ENCODE results near the gene LRMDA. TPM values are rescaled to one million over a fixed set of nuclear protein-coding genes. Genes with fewer than 3 reads are reported as not detected.
A peak's percentile ranks its signal among the peaks of the same experiment; 100 is the strongest.

LRMDA gene
- total RNA-seq, 1 experiment from 2014 or later: 1.2 TPM

DNA sequence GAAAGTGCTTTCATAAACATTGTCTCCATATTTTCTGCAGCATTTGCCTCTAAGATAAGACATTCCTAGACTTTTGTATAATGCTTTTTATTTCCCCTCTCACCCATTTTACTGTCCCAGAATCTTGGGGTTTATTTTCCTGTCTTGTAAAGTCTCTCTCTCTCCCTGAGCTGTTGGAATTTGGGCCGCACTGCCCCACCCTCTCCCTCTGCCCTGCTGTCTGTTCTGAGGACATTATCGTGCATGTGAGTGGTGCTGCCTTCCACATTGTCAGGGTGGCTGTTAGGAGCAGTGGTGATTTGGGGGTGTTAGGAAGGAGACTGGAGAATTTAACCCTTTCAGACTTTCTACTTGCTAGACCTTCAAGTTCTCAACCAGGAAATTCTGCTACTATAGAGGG, 16.7 kb downstream of the LRMDA start:
- peak; percentile 56 for ATAC-seq
- CTCF ChIA-PET: interaction anchor here (0.5 kb wide), 1 partner anchor 206 kb away, joined by 4 read pairs; no protein-coding TSS in a partner anchor
- H3K27ac ChIP-seq (ENCODE audit: low read length): no peak overlapping the region

DNA sequence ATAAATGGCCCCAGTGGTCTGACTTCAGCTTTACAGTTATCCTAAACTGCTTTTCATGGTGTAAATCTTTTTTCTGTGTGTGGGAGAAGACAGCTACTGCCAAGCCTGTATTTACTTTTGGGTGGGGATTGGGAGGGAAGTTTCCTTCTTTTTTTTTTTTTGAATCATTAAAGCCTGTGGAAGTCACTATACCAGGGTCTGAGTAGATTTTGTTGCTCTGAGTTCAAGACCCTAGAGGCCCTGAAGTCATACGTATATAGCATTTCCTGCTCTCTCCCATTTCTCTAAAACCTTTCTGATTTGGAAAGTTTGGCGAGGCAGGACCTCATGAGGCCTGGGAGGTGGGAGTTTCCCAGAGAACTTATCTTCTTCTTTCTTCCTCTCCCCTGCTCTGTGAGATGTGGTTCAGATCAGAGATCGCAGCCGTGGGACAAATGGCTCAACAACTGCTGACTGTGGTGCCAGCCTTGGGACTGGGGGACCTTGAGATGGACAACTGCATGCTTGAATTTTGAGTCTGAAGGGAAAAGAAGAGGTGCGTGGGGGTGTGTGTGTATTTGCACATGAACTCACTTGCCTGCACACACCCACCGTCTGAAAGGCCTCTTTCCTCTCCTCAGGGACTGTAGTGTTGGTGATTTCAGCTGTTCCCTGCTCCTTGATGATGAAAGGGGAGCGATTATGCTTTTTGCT, 18.1 kb downstream of the LRMDA start:
- H3K79me2 ChIP-seq (ENCODE audit: low read length): no peaks in the 10 kb centered on the region
- no peaks in the 10 kb centered on the region for H4K20me1 ChIP-seq (ENCODE audit: low read length)
- H3K27ac ChIP-seq (ENCODE audit: low read length): no peak overlapping the region
- H3K27me3 ChIP-seq (ENCODE audit: low read length): peaks cover 21% of the 10 kb centered on the region
- intact Hi-C loops (cut with micrococcal nuclease): loop anchor here (1.0 kb wide), 1 partner anchor 81 kb away; no protein-coding TSS in a partner anchor
- CTCF ChIA-PET: interaction anchor here (0.5 to 0.7 kb wide), 3 partner anchors 32 to 265 kb away, joined by 7 to 11 read pairs (median 10); no protein-coding TSS in a partner anchor
- peaks cover 9% of the 10 kb centered on the region; the same call in 1 of the 2 replicates for H3K9me3 ChIP-seq (ENCODE audit: low read length)
- no peak overlapping the region for H3K4me3 ChIP-seq (ENCODE audit: low read length)
- H2AFZ ChIP-seq (ENCODE audit: low read length): no peak overlapping the region
- TF ChIP-seq EZH2phosphoT487 (IDR thresholded peaks at IDR 0.05; ENCODE audit: borderline replicate concordance, low read length) (no peak), EZH2 (IDR thresholded peaks at IDR 0.05; ENCODE audit: low read length, unreplicated experiment) (no peak)
- TF ChIP-seq, protein P1, sequence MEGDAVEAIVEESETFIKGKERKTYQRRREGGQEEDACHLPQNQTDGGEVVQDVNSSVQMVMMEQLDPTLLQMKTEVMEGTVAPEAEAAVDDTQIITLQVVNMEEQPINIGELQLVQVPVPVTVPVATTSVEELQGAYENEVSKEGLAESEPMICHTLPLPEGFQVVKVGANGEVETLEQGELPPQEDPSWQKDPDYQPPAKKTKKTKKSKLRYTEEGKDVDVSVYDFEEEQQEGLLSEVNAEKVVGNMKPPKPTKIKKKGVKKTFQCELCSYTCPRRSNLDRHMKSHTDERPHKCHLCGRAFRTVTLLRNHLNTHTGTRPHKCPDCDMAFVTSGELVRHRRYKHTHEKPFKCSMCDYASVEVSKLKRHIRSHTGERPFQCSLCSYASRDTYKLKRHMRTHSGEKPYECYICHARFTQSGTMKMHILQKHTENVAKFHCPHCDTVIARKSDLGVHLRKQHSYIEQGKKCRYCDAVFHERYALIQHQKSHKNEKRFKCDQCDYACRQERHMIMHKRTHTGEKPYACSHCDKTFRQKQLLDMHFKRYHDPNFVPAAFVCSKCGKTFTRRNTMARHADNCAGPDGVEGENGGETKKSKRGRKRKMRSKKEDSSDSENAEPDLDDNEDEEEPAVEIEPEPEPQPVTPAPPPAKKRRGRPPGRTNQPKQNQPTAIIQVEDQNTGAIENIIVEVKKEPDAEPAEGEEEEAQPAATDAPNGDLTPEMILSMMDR (conservative IDR thresholded peaks at IDR 0.05; ENCODE audit: low read depth, low read length): no peak
- H3K4me2 ChIP-seq (ENCODE audit: low read length): no peak overlapping the region
- POLR2A ChIA-PET (ENCODE audit: unreplicated experiment): no interaction called here
- no peaks in the 10 kb centered on the region for H3K9me2 ChIP-seq (replicated peaks; ENCODE audit: low read length)
- H3K9ac ChIP-seq (ENCODE audit: low read length): no peak overlapping the region
- no TSS peak for BruUV-seq (replicated peaks)
- no peak for DNase-seq
- no peaks in the 10 kb centered on the region for H3F3A ChIP-seq (ENCODE audit: low read length, unreplicated experiment)
- H3K4me1 ChIP-seq (ENCODE audit: insufficient read depth, low read length): peaks cover 28% of the 10 kb centered on the region
- ATAC-seq: peak; percentile 29
- no peaks in the 10 kb centered on the region for H3K36me3 ChIP-seq (ENCODE audit: low read depth, low read length)

More for the DNA sequence above, 16.7 kb downstream of the LRMDA start:
- Histone ChIP-seq H3K4me2 (ENCODE audit: low read length) (no peak overlapping the region), H3K4me1 (ENCODE audit: insufficient read depth, low read length) (peaks cover 23% of the 10 kb centered on the region), H3K4me3 (ENCODE audit: low read length) (no peak overlapping the region), H3K27me3 (ENCODE audit: low read length) (peaks cover 21% of the 10 kb centered on the region), H3K9me3 (ENCODE audit: low read length) (peaks cover 21% of the 10 kb centered on the region), H3F3A (ENCODE audit: low read length, unreplicated experiment) (no peaks in the 10 kb centered on the region), H4K20me1 (ENCODE audit: low read length) (no peaks in the 10 kb centered on the region), H3K9ac (ENCODE audit: low read length) (no peak overlapping the region), H3K79me2 (ENCODE audit: low read length) (no peaks in the 10 kb centered on the region), H3K36me3 (ENCODE audit: low read depth, low read length) (peaks cover 7% of the 10 kb centered on the region; the same call in 1 of the 2 replicates), H2AFZ (ENCODE audit: low read length) (no peak overlapping the region), H3K9me2 (replicated peaks; ENCODE audit: low read length) (no peaks in the 10 kb centered on the region)
- DNase-seq: no peak
- TF ChIP-seq, protein P1 (conservative IDR thresholded peaks at IDR 0.05; ENCODE audit: low read depth, low read length): no peak
- TF ChIP-seq EZH2 (IDR thresholded peaks at IDR 0.05; ENCODE audit: low read length, unreplicated experiment): no peak
- POLR2A ChIA-PET (ENCODE audit: unreplicated experiment): no interaction called here
- no TSS peak for BruUV-seq (replicated peaks)
- intact Hi-C loops (cut with micrococcal nuclease): no loop called here

DNA sequence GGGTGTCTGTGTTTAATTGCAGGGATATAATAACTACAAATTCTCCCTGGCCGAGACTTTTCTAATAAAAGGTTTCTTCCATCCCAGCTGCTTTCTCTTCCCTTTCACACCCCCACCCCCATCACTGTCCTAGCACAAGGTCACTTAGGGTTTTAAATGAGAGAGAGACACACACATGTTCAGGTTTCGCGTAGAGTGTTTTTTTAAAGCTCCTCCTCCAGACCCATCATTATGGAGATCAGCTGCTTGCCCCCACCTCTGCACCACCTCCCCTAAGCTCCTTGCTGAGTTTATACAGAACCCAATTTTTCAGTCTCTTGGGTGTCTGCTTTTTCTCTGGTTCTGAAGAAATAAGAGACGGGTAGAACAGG, 18.6 kb downstream of the LRMDA start:
- H4K20me1 ChIP-seq (ENCODE audit: low read length): no peaks in the 10 kb centered on the region
- no peak for DNase-seq
- H3K79me2 ChIP-seq (ENCODE audit: low read length): no peaks in the 10 kb centered on the region
- intact Hi-C loops (cut with micrococcal nuclease): no loop called here
- H3K27ac ChIP-seq (ENCODE audit: low read length): no peak overlapping the region
- ATAC-seq: no peak
- no peaks in the 10 kb centered on the region for H3K9me2 ChIP-seq (replicated peaks; ENCODE audit: low read length)
- H2AFZ ChIP-seq (ENCODE audit: low read length): no peak overlapping the region
- POLR2A ChIA-PET (ENCODE audit: unreplicated experiment): no interaction called here
- peaks cover 21% of the 10 kb centered on the region for H3K27me3 ChIP-seq (ENCODE audit: low read length)
- H3K36me3 ChIP-seq (ENCODE audit: low read depth, low read length): no peaks in the 10 kb centered on the region
- H3K4me1 ChIP-seq (ENCODE audit: insufficient read depth, low read length): peaks cover 28% of the 10 kb centered on the region
- H3K9ac ChIP-seq (ENCODE audit: low read length): no peak overlapping the region
- no peak overlapping the region for H3K4me3 ChIP-seq (ENCODE audit: low read length)
- BruUV-seq (replicated peaks): no TSS peak
- H3K9me3 ChIP-seq (ENCODE audit: low read length): peaks cover 9% of the 10 kb centered on the region; the same call in 1 of the 2 replicates
- no peaks in the 10 kb centered on the region for H3F3A ChIP-seq (ENCODE audit: low read length, unreplicated experiment)
- TF ChIP-seq EZH2 (IDR thresholded peaks at IDR 0.05; ENCODE audit: low read length, unreplicated experiment) (no peak), EZH2phosphoT487 (IDR thresholded peaks at IDR 0.05; ENCODE audit: borderline replicate concordance, low read length) (no peak)
- TF ChIP-seq, protein P1 (conservative IDR thresholded peaks at IDR 0.05; ENCODE audit: low read depth, low read length): no peak
- CTCF ChIA-PET: no interaction called here
- no peak overlapping the region for H3K4me2 ChIP-seq (ENCODE audit: low read length)
